SW 1271 (cell line): ENCODE measurements around the gene ZNF595.
"Not testable (repeated sequence)": the region's sequence is repeated elsewhere in the genome, so short reads cannot be mapped to it uniquely, and the experiment has no call there.

Experiments
- DNase-seq, 2 experiments: peaks; one replicate each; lab custom pipeline; 2025; lab: John Stamatoyannopoulos, UW

The ZNF595 gene

GRCh38 chr4:52804-53479, at the start of gene ZNF595:
TSS of gene ZNF595 (plus strand) at chr4:53321. CDS start at chr4:53489, 168 bp downstream.
- not testable (repeated sequence) for DNase-seq

- DNase-seq, result not testable (repeated sequence)
Measured at GRCh38 chr4:9937-10870, 42.9 kb upstream of the ZNF595 start.

DNA sequence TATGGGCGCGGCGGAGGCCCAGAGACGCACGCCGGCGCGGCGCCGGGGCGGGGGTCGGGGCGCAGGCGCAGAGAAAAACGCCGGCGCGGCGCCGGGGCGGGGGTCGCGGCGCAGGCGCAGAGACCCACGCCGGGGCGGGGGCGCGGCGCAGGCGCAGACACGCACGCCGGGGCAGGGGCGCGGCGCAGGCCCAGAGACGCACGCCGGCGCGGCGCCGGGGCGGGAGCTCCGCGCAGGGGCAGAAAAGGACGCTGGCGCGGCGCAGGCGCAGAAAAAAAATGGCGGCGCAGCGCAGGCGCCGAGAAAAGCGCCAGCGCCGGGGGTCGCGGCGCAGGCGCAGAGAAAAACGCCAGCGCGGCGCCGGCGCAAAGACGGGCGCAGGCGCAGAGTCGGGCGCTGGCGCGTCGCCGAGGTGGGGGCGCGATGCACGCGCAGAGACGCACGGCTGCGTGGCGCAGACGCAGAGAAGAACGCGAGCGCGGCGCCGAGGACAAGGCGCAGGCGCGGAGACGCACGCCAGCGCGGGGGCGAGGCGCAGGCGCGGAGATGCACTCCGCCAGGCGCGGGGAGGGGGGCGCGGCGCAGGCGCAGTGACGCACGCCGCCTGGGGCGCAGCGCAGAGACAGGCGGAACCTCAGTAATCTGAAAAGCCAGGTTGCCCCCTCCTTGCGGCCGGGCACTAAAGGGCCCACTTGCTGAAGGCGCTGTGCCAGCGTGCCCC, 41.9 kb upstream of the ZNF595 start:
- not testable (repeated sequence) for DNase-seq

- DNase-seq, result not testable (repeated sequence)
Measured at GRCh38 chr4:11816-12417, 41.2 kb upstream of the ZNF595 start.

DNA sequence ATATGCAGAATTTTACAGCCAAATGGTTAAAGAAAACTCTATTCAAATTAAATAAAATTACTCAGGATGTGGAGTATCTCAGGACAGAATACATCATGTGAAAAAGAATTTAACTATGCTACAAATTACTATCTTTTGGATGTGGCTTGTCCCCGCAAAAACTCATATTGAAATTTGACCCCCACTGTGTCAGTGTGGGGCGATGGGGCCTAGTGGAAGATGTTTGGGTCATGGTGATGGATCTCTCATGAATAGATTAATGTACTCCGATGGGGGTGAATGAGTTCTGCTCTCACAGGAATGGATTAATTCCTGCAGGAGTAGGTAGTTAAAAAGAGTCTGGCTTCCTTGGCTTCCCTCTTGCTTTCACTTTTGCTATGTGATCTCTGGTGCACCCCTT, 35.0 kb upstream of the ZNF595 start:
- not testable (repeated sequence) for DNase-seq

DNA sequence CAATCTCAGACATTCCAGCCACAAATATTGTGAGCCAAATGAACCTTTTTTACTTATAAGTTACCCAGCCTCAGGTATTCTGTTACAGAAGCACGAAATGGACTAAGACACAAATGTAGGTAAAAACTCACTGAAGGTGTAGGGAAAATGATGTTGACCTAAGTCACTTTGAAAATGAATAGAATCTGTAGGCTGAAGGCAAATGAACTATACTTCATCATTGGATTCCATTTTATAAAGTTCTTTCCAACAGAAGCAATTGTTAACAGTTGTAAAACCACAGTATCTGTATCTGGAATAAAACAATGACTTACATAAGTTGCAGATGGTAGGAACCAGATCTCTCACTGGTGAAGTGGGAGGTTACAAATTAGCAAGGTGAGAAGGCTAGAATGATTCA, 34.5 kb upstream of the ZNF595 start:
- DNase-seq, result not testable (repeated sequence)

GRCh38 chr4:22882-23281, 30.2 kb upstream of the ZNF595 start:
- DNase-seq, result not testable (repeated sequence)

- not testable (repeated sequence) for DNase-seq
Measured at GRCh38 chr4:24359-24758, 28.8 kb upstream of the ZNF595 start.

GRCh38 chr4:27501-27900, 25.6 kb upstream of the ZNF595 start:
- not testable (repeated sequence) for DNase-seq

- not testable (repeated sequence) for DNase-seq
Measured at GRCh38 chr4:28767-29542, 24.2 kb upstream of the ZNF595 start.

DNA sequence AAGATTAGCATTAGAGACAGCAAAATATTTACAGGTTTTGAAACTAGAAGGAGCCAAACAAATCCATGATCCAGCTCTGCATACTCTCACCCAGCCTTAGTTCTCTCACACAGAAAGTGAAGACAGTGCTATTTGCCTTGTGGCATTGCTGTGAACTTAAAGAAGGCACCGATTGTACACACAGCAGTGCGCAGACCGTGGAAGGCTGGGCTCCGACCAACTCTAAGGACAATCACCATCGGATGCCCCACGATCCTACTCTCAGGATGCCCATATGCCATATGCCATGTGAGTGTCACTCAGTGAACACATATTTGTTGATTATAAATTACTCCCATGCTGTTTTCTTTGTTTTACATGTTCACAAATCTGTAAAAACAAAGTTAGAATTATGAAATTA, 19.8 kb upstream of the ZNF595 start:
- DNase-seq, result not testable (repeated sequence)

DNA sequence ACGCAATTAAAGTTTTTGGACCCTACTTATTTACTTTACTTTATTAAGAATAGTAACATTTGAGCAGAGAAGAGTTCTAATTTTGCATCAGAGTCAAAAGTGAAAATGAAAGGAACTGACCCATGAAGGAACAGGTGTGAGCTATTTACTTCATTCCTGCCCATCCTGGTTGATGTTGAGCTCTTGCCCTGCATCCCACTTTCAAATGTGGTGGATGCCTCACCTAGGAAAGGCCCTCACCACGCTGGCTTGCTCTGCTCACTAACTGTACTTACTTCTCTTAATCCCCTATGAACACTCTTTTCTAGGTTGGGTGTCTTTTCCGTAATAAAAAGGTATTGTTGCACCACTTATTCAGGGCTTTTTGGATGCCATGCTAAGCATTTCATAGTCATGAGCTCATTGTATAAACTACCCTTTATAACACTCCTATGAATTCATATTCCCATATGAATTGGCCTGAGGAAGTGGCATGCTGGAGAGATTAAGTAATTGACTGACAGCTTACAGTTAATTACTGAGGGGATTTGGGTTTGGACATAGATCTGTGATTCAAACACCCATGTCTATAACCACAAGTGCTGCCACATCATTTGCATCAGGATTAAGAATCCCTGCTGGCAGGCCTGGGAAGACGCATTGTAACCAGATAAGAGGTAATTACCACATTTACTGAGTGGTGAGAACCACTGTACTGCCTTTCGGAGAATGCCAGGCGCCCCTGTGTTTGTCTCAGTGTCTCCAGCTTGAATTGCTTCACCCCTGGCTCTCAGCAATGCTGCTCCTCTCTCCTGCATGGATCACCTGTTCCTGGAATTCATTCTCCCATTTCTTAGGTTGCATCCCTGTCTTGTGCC, 16.3 kb upstream of the ZNF595 start:
- DNase-seq, result not testable (repeated sequence)

- not testable (repeated sequence) for DNase-seq
Measured at GRCh38 chr4:38202-38601, 14.9 kb upstream of the ZNF595 start.

- DNase-seq, result not testable (repeated sequence)
Measured at GRCh38 chr4:43375-43774, 9.7 kb upstream of the ZNF595 start.

- DNase-seq, result not testable (repeated sequence)
Measured at GRCh38 chr4:51253-51652, 1.9 kb upstream of the ZNF595 start.

DNA sequence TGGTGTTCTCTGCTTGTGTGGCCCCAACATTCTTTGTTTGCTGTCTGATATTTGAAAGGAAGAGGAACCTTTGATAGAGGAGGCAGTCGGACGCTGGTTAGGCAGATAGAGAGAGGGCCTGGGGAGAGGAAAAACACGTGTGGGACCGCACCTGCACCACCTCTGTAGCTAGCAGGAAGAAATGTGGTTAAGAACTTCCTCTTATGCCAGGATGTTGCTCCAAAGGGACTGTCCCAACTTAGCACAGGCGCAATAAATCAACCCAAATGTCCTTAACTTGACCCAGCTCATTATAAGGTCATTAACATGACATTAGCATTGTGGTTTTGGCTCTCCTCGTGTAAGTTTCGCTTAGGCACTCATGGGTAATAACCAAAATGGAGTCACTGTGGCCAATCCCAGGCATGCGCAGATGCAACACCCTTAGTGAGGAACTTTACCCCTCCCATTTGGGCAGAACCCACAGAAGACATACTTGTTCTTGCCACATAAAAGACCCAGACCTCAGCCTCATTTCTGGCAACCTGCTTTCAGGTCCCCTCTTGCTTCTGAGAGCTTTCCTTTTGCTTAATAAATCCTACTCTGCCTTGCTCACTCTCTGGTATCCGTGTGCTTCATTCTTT, 1.4 kb upstream of the ZNF595 start:
- not testable (repeated sequence) for DNase-seq

- DNase-seq, result not testable (repeated sequence)
Measured at GRCh38 chr4:53521-53920, 400 bp downstream of the ZNF595 start.

GRCh38 chr4:64733-65132, 11.6 kb downstream of the ZNF595 start:
- not testable (repeated sequence) for DNase-seq

DNA sequence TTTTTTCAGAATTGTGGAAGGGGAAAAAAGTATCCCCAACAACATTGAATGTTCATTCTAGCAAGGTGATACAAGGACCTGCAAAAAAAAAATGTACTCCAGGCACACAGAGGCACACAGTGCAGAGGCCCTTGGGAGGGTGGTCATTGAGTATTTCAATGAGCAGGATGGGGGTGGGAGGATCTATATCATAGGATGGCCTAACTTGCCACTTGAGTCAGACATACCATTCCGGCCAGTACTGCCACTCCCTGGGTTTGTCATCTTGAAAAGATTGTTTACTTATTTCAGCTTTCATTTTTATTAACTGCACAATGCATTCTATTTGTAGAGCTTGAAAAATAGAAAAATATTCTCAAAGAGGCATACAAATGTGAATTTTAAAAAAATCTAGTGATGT, 18.7 kb downstream of the ZNF595 start:
- no peak for DNase-seq

DNA sequence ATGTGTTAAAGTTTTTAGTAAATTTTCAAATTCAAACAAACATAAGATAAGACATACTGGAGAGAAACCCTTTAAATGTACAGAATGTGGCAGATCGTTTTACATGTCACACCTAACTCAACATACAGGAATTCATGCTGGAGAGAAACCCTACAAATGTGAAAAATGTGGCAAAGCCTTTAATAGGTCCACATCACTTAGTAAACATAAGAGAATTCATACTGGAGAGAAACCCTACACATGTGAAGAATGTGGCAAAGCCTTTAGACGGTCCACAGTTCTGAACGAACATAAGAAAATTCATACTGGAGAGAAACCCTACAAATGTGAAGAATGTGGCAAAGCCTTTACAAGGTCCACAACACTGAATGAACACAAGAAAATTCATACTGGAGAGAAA, 32.8 kb downstream of the ZNF595 start:
- DNase-seq, result no peak
